Measurements from ENCODE around the gene EMSY. TPM values are rescaled to one million over a fixed set of nuclear protein-coding genes. Genes with fewer than 3 reads are reported as not detected.

Gene EMSY
- polyA plus RNA-seq, 1 of the 3 experiments (the other 2 are of a cell fraction) = 11.1 TPM

- TF ChIP-seq, protein P1, sequence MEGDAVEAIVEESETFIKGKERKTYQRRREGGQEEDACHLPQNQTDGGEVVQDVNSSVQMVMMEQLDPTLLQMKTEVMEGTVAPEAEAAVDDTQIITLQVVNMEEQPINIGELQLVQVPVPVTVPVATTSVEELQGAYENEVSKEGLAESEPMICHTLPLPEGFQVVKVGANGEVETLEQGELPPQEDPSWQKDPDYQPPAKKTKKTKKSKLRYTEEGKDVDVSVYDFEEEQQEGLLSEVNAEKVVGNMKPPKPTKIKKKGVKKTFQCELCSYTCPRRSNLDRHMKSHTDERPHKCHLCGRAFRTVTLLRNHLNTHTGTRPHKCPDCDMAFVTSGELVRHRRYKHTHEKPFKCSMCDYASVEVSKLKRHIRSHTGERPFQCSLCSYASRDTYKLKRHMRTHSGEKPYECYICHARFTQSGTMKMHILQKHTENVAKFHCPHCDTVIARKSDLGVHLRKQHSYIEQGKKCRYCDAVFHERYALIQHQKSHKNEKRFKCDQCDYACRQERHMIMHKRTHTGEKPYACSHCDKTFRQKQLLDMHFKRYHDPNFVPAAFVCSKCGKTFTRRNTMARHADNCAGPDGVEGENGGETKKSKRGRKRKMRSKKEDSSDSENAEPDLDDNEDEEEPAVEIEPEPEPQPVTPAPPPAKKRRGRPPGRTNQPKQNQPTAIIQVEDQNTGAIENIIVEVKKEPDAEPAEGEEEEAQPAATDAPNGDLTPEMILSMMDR (IDR thresholded peaks at IDR 0.05) = no peak
- TF ChIP-seq MXI1 (IDR thresholded peaks at IDR 0.05; ENCODE audit: low read depth, low read length) (peak; percentile 94), RCOR1 (IDR thresholded peaks at IDR 0.05; ENCODE audit: low read length) (peak; percentile 96), YY1 (IDR thresholded peaks at IDR 0.05; ENCODE audit: low read depth) (peak; percentile 68; the same call in 1 of the 2 replicates), EZH2phosphoT487 (IDR thresholded peaks at IDR 0.05; ENCODE audit: borderline replicate concordance, low read depth) (no peak), RXRA (IDR thresholded peaks at IDR 0.05; ENCODE audit: borderline replicate concordance, low read depth) (peak; percentile 89), FOXJ3 (CRISPR knock-in tag; IDR thresholded peaks at IDR 0.05) (peak; percentile 86), USF1 (IDR thresholded peaks at IDR 0.05; ENCODE audit: borderline replicate concordance, low read depth) (peak; percentile 33; the same call in 1 of the 2 replicates), NFIC (IDR thresholded peaks at IDR 0.05; ENCODE audit: borderline replicate concordance) (peak; percentile 98), CHD2 (IDR thresholded peaks at IDR 0.05; ENCODE audit: low read length, partially characterized antibody) (peak; percentile 77)
These were observed 132.6 kb downstream of the EMSY start (continued) for GRCh38 chr11:76577226-76577920.

DNA sequence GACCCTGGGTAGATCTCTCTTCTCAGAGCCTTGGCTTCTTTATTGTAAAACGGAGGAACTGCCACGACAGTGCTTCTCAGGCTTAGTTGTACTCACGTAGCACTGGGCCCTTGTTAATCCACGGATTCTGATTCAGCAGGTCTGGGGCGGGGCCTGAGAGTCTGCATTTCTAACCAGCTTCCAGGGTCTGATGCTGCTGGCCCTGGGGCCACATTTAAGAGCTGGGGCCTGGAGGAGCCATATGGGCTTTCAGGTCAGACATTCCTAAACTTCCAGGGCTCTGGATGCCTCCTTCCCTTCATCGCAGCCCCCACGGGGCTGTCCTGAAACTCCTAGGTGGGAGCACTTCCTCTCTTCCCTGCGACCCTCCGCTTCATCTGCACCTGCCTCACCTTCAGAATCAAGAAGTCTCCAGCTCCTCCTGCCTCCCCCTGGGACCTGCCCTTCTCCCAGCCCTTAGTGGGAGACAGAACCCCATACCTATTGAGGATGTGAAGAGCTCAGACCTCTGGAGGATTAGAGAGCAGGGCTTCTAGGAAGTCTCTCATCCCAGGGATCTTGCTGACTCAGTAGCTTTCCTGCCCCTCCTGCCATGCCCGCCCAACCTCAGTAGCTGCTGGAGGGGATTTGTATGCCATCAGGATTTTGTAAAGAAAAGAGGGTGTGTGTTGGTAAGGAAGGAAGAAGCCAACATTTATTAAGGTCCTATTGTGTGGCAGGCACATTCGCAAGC, 133.3 kb downstream of the EMSY start:
- Histone ChIP-seq H3K27me3 (ENCODE audit: insufficient read depth) (no peaks in the 10 kb centered on the region), H2AFZ (ENCODE audit: low read depth) (peak overlapping the region; percentile 35; the same call in 1 of the 2 replicates), H3K9me2 (no peaks in the 10 kb centered on the region), H3K4me3 (ENCODE audit: low read depth in 2 of 2, low read length in 1 of 2) (no peak overlapping the region), H3K36me3 (replicated peaks in 1 of 2; ENCODE audit: control insufficient read depth in 1 of 2, insufficient read depth in 2 of 2, low read length in 1 of 2) (no peaks in the 10 kb centered on the region), H3K4me2 (peak overlapping the region; percentile 26), H3K4me1 (ENCODE audit: control insufficient read depth in 1 of 2, insufficient read depth in 2 of 2, low read depth in 1 of 2, low read length in 1 of 2) (peaks cover 12 to 28% of the 10 kb centered on the region in 2 experiments), H3F3A (replicated peaks; ENCODE audit: insufficient read depth) (no peaks in the 10 kb centered on the region), H3K9ac (no peak overlapping the region; the same call in 1 of the 2 replicates), H4K20me1 (ENCODE audit: insufficient read depth) (no peaks in the 10 kb centered on the region), H3K27ac (ENCODE audit: low read depth in 2 of 2, low read length in 1 of 2) (peak overlapping the region; percentile 58 to 86; a peak in 3 of 4 replicates), H3K79me2 (ENCODE audit: insufficient read depth) (no peaks in the 10 kb centered on the region), H3K9me3 (no peaks in the 10 kb centered on the region)
- POLR2A ChIA-PET = interaction anchor here (0.7 kb wide), 1 partner anchor 34 kb away, joined by 3 read pairs; no protein-coding TSS in a partner anchor
- DNase-seq = peak; percentile 11
- WGBS (ENCODE audit: low lambda C conversion rate) = 91% methylated on average over 9 of the region's 11 CpGs
- CTCF ChIA-PET = interaction anchor here (0.8 to 2.4 kb wide), 12 partner anchors 11 to 342 kb away, joined by 3 to 15 read pairs (median 3); partner anchors contain the start of gene LRRC32
- TF ChIP-seq USF1 (IDR thresholded peaks at IDR 0.05; ENCODE audit: borderline replicate concordance, low read depth) (no peak), MEF2A (IDR thresholded peaks at IDR 0.05; ENCODE audit: borderline replicate concordance, low read depth) (no peak), YY1 (IDR thresholded peaks at IDR 0.05; ENCODE audit: low read depth) (no peak), MAX (IDR thresholded peaks at IDR 0.05; ENCODE audit: low read depth) (no peak), FOXJ3 (CRISPR knock-in tag; IDR thresholded peaks at IDR 0.05) (no peak), TCF12 (IDR thresholded peaks at IDR 0.05) (no peak), RFX5 (IDR thresholded peaks at IDR 0.05; ENCODE audit: low read length) (no peak), JUND (IDR thresholded peaks at IDR 0.05) (no peak), NRF1 (IDR thresholded peaks at IDR 0.05; ENCODE audit: low read depth, low read length) (no peak), USF2 (IDR thresholded peaks at IDR 0.05; ENCODE audit: borderline replicate concordance, low read depth, low read length) (no peak), CHD2 (IDR thresholded peaks at IDR 0.05; ENCODE audit: low read length, partially characterized antibody) (no peak)
- TF ChIP-seq, protein P2, sequence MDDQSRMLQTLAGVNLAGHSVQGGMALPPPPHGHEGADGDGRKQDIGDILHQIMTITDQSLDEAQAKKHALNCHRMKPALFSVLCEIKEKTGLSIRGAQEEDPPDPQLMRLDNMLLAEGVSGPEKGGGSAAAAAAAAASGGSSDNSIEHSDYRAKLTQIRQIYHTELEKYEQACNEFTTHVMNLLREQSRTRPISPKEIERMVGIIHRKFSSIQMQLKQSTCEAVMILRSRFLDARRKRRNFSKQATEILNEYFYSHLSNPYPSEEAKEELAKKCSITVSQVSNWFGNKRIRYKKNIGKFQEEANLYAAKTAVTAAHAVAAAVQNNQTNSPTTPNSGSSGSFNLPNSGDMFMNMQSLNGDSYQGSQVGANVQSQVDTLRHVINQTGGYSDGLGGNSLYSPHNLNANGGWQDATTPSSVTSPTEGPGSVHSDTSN (IDR thresholded peaks at IDR 0.05) = no peak
- TF ChIP-seq, protein P3, sequence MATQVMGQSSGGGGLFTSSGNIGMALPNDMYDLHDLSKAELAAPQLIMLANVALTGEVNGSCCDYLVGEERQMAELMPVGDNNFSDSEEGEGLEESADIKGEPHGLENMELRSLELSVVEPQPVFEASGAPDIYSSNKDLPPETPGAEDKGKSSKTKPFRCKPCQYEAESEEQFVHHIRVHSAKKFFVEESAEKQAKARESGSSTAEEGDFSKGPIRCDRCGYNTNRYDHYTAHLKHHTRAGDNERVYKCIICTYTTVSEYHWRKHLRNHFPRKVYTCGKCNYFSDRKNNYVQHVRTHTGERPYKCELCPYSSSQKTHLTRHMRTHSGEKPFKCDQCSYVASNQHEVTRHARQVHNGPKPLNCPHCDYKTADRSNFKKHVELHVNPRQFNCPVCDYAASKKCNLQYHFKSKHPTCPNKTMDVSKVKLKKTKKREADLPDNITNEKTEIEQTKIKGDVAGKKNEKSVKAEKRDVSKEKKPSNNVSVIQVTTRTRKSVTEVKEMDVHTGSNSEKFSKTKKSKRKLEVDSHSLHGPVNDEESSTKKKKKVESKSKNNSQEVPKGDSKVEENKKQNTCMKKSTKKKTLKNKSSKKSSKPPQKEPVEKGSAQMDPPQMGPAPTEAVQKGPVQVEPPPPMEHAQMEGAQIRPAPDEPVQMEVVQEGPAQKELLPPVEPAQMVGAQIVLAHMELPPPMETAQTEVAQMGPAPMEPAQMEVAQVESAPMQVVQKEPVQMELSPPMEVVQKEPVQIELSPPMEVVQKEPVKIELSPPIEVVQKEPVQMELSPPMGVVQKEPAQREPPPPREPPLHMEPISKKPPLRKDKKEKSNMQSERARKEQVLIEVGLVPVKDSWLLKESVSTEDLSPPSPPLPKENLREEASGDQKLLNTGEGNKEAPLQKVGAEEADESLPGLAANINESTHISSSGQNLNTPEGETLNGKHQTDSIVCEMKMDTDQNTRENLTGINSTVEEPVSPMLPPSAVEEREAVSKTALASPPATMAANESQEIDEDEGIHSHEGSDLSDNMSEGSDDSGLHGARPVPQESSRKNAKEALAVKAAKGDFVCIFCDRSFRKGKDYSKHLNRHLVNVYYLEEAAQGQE (IDR thresholded peaks at IDR 0.05; ENCODE audit: low read depth, low read length) = no peak

Measured in SK-N-SH (cell line).